NB4 (cell line): ENCODE results near the gene MAK.

Experiments used
- CTCF ChIP-seq: IDR thresholded peaks from one replicate; pipeline ENCODE4 v1.5.1; 2012; ENCODE audit warnings: low read depth, low read length
- MAX ChIP-seq: IDR thresholded peaks from 2 replicates; pipeline ENCODE4 v1.6.1; 2011; ENCODE audit warnings: low read depth, low read length
- POLR2A ChIP-seq: IDR thresholded peaks from 2 replicates; pipeline ENCODE4 v1.6.1; 2011; ENCODE audit warnings: mild to moderate bottlenecking; ENCODE audit not compliant: insufficient read length; ENCODE audit errors: extremely low read depth

GRCh38 chr6:10749734-10750133 lies 88.6 kb downstream of the MAK start:
- no peak for TF ChIP-seq CTCF
- TF ChIP-seq POLR2A, result no peak
- TF ChIP-seq MAX, result no peak
